HepG2 (cell line): Measurements from ENCODE around the gene SPRED2. TPM values are rescaled to one million over a fixed set of nuclear protein-coding genes. Genes with fewer than 3 reads are reported as not detected.

ENCODE experiments used
- CC2D1A ChIP-seq: sonication (generic); formaldehyde crosslinking; IDR thresholded peaks from 2 replicates; pipeline ENCODE4 v1.8.1; 2023; ENCODE audit warnings: mild to moderate bottlenecking, missing genetic modification reagents
- DDIT3 ChIP-seq: sonication (generic); formaldehyde crosslinking; IDR thresholded peaks from 2 replicates; pipeline ENCODE4 v1.4.0; 2020; ENCODE audit warnings: mild to moderate bottlenecking, missing genetic modification reagents
- HMG20A ChIP-seq: IDR thresholded peaks from 2 replicates; pipeline ENCODE4 v1.6.1; 2016; ENCODE audit warnings: borderline replicate concordance
- ISX ChIP-seq: sonication (generic); formaldehyde crosslinking; conservative IDR thresholded peaks from 2 replicates; pipeline ENCODE4 v1.5.0; 2020; ENCODE audit warnings: missing genetic modification reagents
- NCOR1 ChIP-seq: fragments of 200-600 bp; sonication (generic); IDR thresholded peaks from 2 replicates; pipeline ENCODE4 v1.7.0; 2017; ENCODE audit warnings: antibody characterized with exemption, low read length, borderline replicate concordance
- NFIC ChIP-seq: IDR thresholded peaks from 2 replicates; pipeline ENCODE4 v1.6.1; 2012; ENCODE audit warnings: mild to moderate bottlenecking, low read length, inconsistent platforms
- NR3C1 ChIP-seq: sonication (generic); formaldehyde crosslinking; IDR thresholded peaks from 2 replicates; pipeline ENCODE4 v1.4.0; 2020; ENCODE audit warnings: missing genetic modification reagents
- RFX1 ChIP-seq: fragments of 450-650 bp; IDR thresholded peaks from 2 replicates; pipeline ENCODE4 v1.6.1; 2017
- RXRA ChIP-seq: sonication (generic); formaldehyde crosslinking; IDR thresholded peaks from 2 replicates; pipeline ENCODE4 v1.5.1; 2020; ENCODE audit warnings: missing genetic modification reagents
- SKI ChIP-seq: fragments of 450-650 bp; IDR thresholded peaks from one replicate; pipeline ENCODE4 v1.6.1; 2018; ENCODE audit warnings: mild to moderate bottlenecking; ENCODE audit not compliant: partially characterized antibody
- TFE3 ChIP-seq: IDR thresholded peaks from 2 replicates; pipeline ENCODE4 v1.6.1; 2016
- UBTF ChIP-seq: sonication (generic); formaldehyde crosslinking; IDR thresholded peaks from 2 replicates; pipeline ENCODE4 v1.4.0; 2020; ENCODE audit warnings: mild to moderate bottlenecking, missing genetic modification reagents
- XBP1 ChIP-seq: sonication (generic); formaldehyde crosslinking; IDR thresholded peaks from 2 replicates; pipeline ENCODE4 v1.5.0; 2020; ENCODE audit warnings: missing genetic modification reagents
- ZBTB8A ChIP-seq: sonication (generic); formaldehyde crosslinking; IDR thresholded peaks from 2 replicates; pipeline ENCODE4 v1.4.0; 2020; ENCODE audit warnings: mild to moderate bottlenecking, low read depth, missing genetic modification reagents, borderline replicate concordance
- ZFP37 ChIP-seq: sonication (generic); formaldehyde crosslinking; IDR thresholded peaks from 2 replicates; pipeline ENCODE4 v1.4.0; 2020; ENCODE audit warnings: missing genetic modification reagents, borderline replicate concordance
- ZNF101 ChIP-seq: sonication (generic); formaldehyde crosslinking; IDR thresholded peaks from 2 replicates; pipeline ENCODE4 v1.4.0; 2020; ENCODE audit warnings: mild to moderate bottlenecking, low read depth, missing genetic modification reagents, borderline replicate concordance
- ZNF383 ChIP-seq: sonication (generic); formaldehyde crosslinking; IDR thresholded peaks from 2 replicates; pipeline ENCODE4 v1.4.0; 2020; ENCODE audit warnings: missing genetic modification reagents, mild to moderate bottlenecking, borderline replicate concordance
- ZNF446 ChIP-seq: sonication (generic); formaldehyde crosslinking; IDR thresholded peaks from 2 replicates; pipeline ENCODE4 v1.5.0; 2020; ENCODE audit warnings: mild to moderate bottlenecking, missing genetic modification reagents
- ZNF513 ChIP-seq: sonication (generic); formaldehyde crosslinking; conservative IDR thresholded peaks from 2 replicates; pipeline ENCODE4 v1.5.0; 2020; ENCODE audit warnings: missing genetic modification reagents
- ZNF556 ChIP-seq: sonication (generic); formaldehyde crosslinking; IDR thresholded peaks from 2 replicates; pipeline ENCODE4 v1.4.0; 2020; ENCODE audit warnings: mild to moderate bottlenecking, missing genetic modification reagents, borderline replicate concordance
- ZSCAN31 ChIP-seq: sonication (generic); formaldehyde crosslinking; IDR thresholded peaks from 2 replicates; pipeline ENCODE4 v1.5.0; 2020; ENCODE audit warnings: low read depth, mild to moderate bottlenecking, missing genetic modification reagents
- ZUFSP ChIP-seq: sonication (generic); formaldehyde crosslinking; IDR thresholded peaks from 2 replicates; pipeline ENCODE4 v1.9.0; 2021; ENCODE audit warnings: missing genetic modification reagents, mild to moderate bottlenecking, borderline replicate concordance
- polyA plus RNA-seq, 8 experiments: library from polyadenylated mRNA; depleted of rRNA in 3 of 8; stranded (reverse) in 7 of 8; unstranded in 1 of 8; fragments of >200 nt; fragmentation: Illumina TruSeq in 4 of 8; extraction: Trizol in 4 of 8; gene quantifications; 2 replicates each; pipeline versions ENCODE4 v1.2.1 to v1.2.3, GENCODE V29; 2011 to 2016; ENCODE audit warnings: low read depth in 4 of 8, missing spikeins in 1 of 8, mixed read lengths in 1 of 8; ENCODE audit not compliant: insufficient read depth in 1 of 8
- total RNA-seq, 5 experiments: library from RNA; depleted of rRNA; stranded (reverse); fragments of >200 nt; fragmentation: Illumina TruSeq; extraction: Trizol; gene quantifications; 2 replicates each; pipeline ENCODE4 v1.2.3, GENCODE V29; 2016; ENCODE audit warnings: low read depth in 1 of 5

SPRED2 gene
- total and polyA plus RNA-seq, 2 of the 13 experiments (the other 11 are each of a cell fraction or from before 2014, with no cell fraction given): 13.0 to 37.0 TPM

- no peak for TF ChIP-seq ZSCAN31
- peak; percentile 25; the same call in 1 of the 2 replicates for TF ChIP-seq UBTF
- no peak for TF ChIP-seq ZUFSP
- TF ChIP-seq HMG20A (CRISPR knock-in tag): peak; percentile 54; the same call in 1 of the 2 replicates
- peak; percentile 81; the same call in 1 of the 2 replicates for TF ChIP-seq NCOR1
- TF ChIP-seq TFE3 (CRISPR knock-in tag): peak; percentile 45
- no peak for TF ChIP-seq ZBTB8A (CRISPR knock-in tag)
- no peak for TF ChIP-seq RFX1
- no peak for TF ChIP-seq ZNF513 (CRISPR knock-in tag)
- no peak for TF ChIP-seq SKI
- 0 out of 2 replicates have a peak, but pooled peaks have one; percentile 34 for TF ChIP-seq ZFP37 (CRISPR knock-in tag)
- no peak for TF ChIP-seq ISX (CRISPR knock-in tag)
- no peak for TF ChIP-seq XBP1 (CRISPR knock-in tag)
- no peak for TF ChIP-seq ZNF383 (CRISPR knock-in tag)
- TF ChIP-seq NR3C1: no peak
- TF ChIP-seq ZNF446 (CRISPR knock-in tag): no peak
- TF ChIP-seq DDIT3 (CRISPR knock-in tag): no peak
- TF ChIP-seq NFIC: no peak
- peak; percentile 63; the same call in 1 of the 2 replicates for TF ChIP-seq RXRA
- TF ChIP-seq ZNF556 (CRISPR knock-in tag): no peak
- no peak for TF ChIP-seq CC2D1A
- no peak for TF ChIP-seq ZNF101 (CRISPR knock-in tag)
These were observed 61.9 kb downstream of the SPRED2 start (continued) for GRCh38 chr2:65370387-65371073.
